Stimulated activated CD4-positive, alpha-beta T cell treated with anti-CD3 and anti-CD28 coated beads, Interleukin-12 subunit alpha, Interleukin-12 subunit beta, amount 100 ng/mL, for 48 hours (primary cell): ENCODE measurements around the gene ALDH9A1.
"Not testable (repeated sequence)": the region's sequence is repeated elsewhere in the genome, so short reads cannot be mapped to it uniquely, and the experiment has no call there.

Experiments used
- DNase-seq, 3 donors: peaks; one replicate each; pipeline ENCODE4 v3.0.0-alpha.2; 2020; ENCODE audit warnings: low read depth in 2 of 3, low spot score in 1 of 3

The ALDH9A1 gene

GRCh38 chr1:165688046-165688445, 10.3 kb downstream of the ALDH9A1 start:
- DNase-seq = no peak

GRCh38 chr1:165686971-165687433, 11.4 kb downstream of the ALDH9A1 start:
- DNase-seq = no peak

- DNase-seq = no peak
Observed at GRCh38 chr1:165686121-165686970, 12.0 kb downstream of the ALDH9A1 start.

GRCh38 chr1:165683848-165684485, 14.4 kb downstream of the ALDH9A1 start:
- DNase-seq = no peak

GRCh38 chr1:165680773-165681172, 17.6 kb downstream of the ALDH9A1 start:
- DNase-seq = not testable (repeated sequence)

GRCh38 chr1:165680303-165680702, 18.1 kb downstream of the ALDH9A1 start:
- DNase-seq = no peak

- no peak for DNase-seq
Observed at GRCh38 chr1:165679282-165680036, 18.9 kb downstream of the ALDH9A1 start.

- no peak for DNase-seq
Observed at GRCh38 chr1:165678509-165678908, 19.9 kb downstream of the ALDH9A1 start.

- DNase-seq = no peak
Observed at GRCh38 chr1:165675794-165676193, 22.6 kb downstream of the ALDH9A1 start.

- no peak for DNase-seq
Observed at GRCh38 chr1:165674599-165674998, 23.8 kb downstream of the ALDH9A1 start.

GRCh38 chr1:165671526-165671925, 26.8 kb downstream of the ALDH9A1 start:
- no peak for DNase-seq

- no peak for DNase-seq
Observed at GRCh38 chr1:165668184-165668583, 30.2 kb downstream of the ALDH9A1 start.

GRCh38 chr1:165666152-165666825, 32.1 kb downstream of the ALDH9A1 start:
- no peak for DNase-seq

- no peak for DNase-seq
Observed at GRCh38 chr1:165662186-165662585, 36.2 kb downstream of the ALDH9A1 start.

GRCh38 chr1:165661703-165662102, 36.7 kb downstream of the ALDH9A1 start:
- DNase-seq = no peak

GRCh38 chr1:165659581-165659895, 38.8 kb downstream of the ALDH9A1 start:
- DNase-seq = no peak

- DNase-seq = not testable (repeated sequence)
Observed at GRCh38 chr1:165658766-165659580, 39.4 kb downstream of the ALDH9A1 start.

GRCh38 chr1:165650981-165651625, 47.3 kb downstream of the ALDH9A1 start:
- no peak for DNase-seq

- DNase-seq = no peak
Observed at GRCh38 chr1:165648919-165649572, 49.3 kb downstream of the ALDH9A1 start.
